Mucosa of descending colon (tissue), 3 donors: ENCODE data around the gene ADA. TPM values are rescaled to one million over a fixed set of nuclear protein-coding genes. Genes with fewer than 3 reads are reported as not detected.

Source experiments
- ATAC-seq: fragments of 200-7000 bp; cut with Tn5 transposase; one replicate; pipeline ENCODE4 v1.9.1; 2020; ENCODE audit warnings: mild to moderate bottlenecking, moderate library complexity
- DNase-seq, 3 donors: peaks; one replicate each; pipeline ENCODE4 v3.0.0-alpha.2; 2020
- H3K36me3 ChIP-seq: fragments of 200-600 bp; one replicate; pipeline ENCODE4 v1.8.0; 2021; ENCODE audit warnings: low read depth, mild to moderate bottlenecking
- H3K4me1 ChIP-seq: fragments of 200-600 bp; one replicate; pipeline ENCODE4 v1.8.0; 2021; ENCODE audit warnings: low read depth, mild to moderate bottlenecking
- H3K4me3 ChIP-seq: fragments of 200-600 bp; one replicate; pipeline ENCODE4 v1.8.0; 2021; ENCODE audit warnings: mild to moderate bottlenecking
- H3K9me3 ChIP-seq: fragments of 200-600 bp; one replicate; pipeline ENCODE4 v1.8.0; 2021; ENCODE audit warnings: mild to moderate bottlenecking
- CTCF ChIP-seq: fragments of 200-600 bp; IDR thresholded peaks from one replicate; pipeline ENCODE4 v1.8.0; 2022; ENCODE audit warnings: antibody characterized with exemption, mild to moderate bottlenecking
- intact Hi-C, 2 donors: fragments of 100-400 bp; cut with DNase I in 1 of 2; cut with micrococcal nuclease in 1 of 2; formaldehyde crosslinking; loops; one replicate each; pipeline versions ENCODE4 v1.11.0 to v1.11.1; 2022; cut with DNase I, micrococcal nuclease
- total RNA-seq, 3 donors: library from RNA; stranded (reverse); fragmentation: NEBNext Ultra II Directional in 2 of 3; extraction: Animal tissue kit (Norgen Biotek cat#: 25700) in 2 of 3; gene quantifications; one replicate each; pipeline versions ENCODE4 v1.2.1 to v1.2.4, GENCODE V29; 2021 to 2023
- donor health status: DM: no; HTN: no; CAD: no; lungs with moderate emphysema.
- donor health status: DM: no; HTN: no; CAD: no.
- donor health status: DM: no; HTN: yes; CAD: no.

ADA gene
- total RNA-seq, 3 donors from 2014 or later: 2.2 to 6.9 (median 5.9) TPM

- intact Hi-C loops: no loop called here
- Histone ChIP-seq H3K9me3 (no peaks in the 10 kb centered on the region), H3K4me1 (peaks cover 5% of the 10 kb centered on the region), H3K4me3 (no peak overlapping the region), H3K36me3 (no peaks in the 10 kb centered on the region)
- no peak for ATAC-seq
- DNase-seq: peak in 1 of 3 donors; percentile 39
- no peak for TF ChIP-seq CTCF
Measured at GRCh38 chr20:44615169-44615791, 36.2 kb downstream of the ADA start.

- TF ChIP-seq CTCF: no peak
- H3K4me3 ChIP-seq: no peak overlapping the region
- DNase-seq (peak in 1 of 3 donors; percentile 27), ATAC-seq (no peak)
- H3K4me1 ChIP-seq: peaks cover 11% of the 10 kb centered on the region
- H3K36me3 ChIP-seq: no peaks in the 10 kb centered on the region
- H3K9me3 ChIP-seq: no peaks in the 10 kb centered on the region
- intact Hi-C loops: no loop called here
Measured at GRCh38 chr20:44614525-44614924, 37.0 kb downstream of the ADA start.

DNA sequence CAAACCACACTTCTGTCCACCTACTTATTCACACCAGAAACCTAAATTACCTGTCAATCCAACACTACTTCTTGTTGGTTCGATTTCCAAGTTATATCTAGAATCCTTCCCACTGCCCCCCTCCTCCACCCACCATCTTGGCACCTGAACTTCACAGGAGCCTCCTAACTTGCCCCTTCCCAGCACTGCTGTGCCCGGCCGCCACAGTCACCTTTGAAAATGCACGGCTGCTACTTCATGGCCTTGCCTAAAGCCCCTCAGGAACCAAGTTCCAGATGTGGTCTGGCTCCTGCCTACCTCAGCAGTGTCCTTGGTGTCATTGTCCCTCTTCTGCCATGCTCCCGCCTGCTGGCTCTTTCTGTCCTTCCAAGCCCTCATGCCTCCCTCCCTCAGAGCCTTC, 37.9 kb downstream of the ADA start:
- Histone ChIP-seq H3K4me1 (peaks cover 17% of the 10 kb centered on the region), H3K4me3 (no peak overlapping the region), H3K36me3 (no peaks in the 10 kb centered on the region), H3K9me3 (no peaks in the 10 kb centered on the region)
- DNase-seq: no peak
- no peak for TF ChIP-seq CTCF
- no peak for ATAC-seq
- intact Hi-C loops: no loop called here

GRCh38 chr20:44610313-44610962, 41.1 kb downstream of the ADA start:
- intact Hi-C loops: no loop called here
- H3K9me3 ChIP-seq: no peaks in the 10 kb centered on the region
- no peak for ATAC-seq
- DNase-seq: no peak
- no peak for TF ChIP-seq CTCF
- H3K4me1 ChIP-seq: peaks cover 19% of the 10 kb centered on the region
- no peak overlapping the region for H3K4me3 ChIP-seq
- no peaks in the 10 kb centered on the region for H3K36me3 ChIP-seq

- Histone ChIP-seq H3K4me1 (peaks cover 19% of the 10 kb centered on the region), H3K36me3 (no peaks in the 10 kb centered on the region), H3K9me3 (no peaks in the 10 kb centered on the region), H3K4me3 (no peak overlapping the region)
- ATAC-seq: peak; percentile 97
- peak; percentile 90 to 96 (median 93) for DNase-seq
- intact Hi-C loops: loop anchor here in 1 of 2 donors (10.0 kb wide), 2 partner anchors 75 to 215 kb away; no protein-coding TSS in a partner anchor
- TF ChIP-seq CTCF: peak; percentile 93
Measured at GRCh38 chr20:44609516-44610312, 41.8 kb downstream of the ADA start.
